GM18505 (cell line): ENCODE results near the gene STX11.

Experiments
- ATAC-seq: cut with Tn5 transposase; IDR thresholded peaks from one replicate; pipeline ENCODE4 v1.9.1; 2021; ENCODE audit not compliant: unreplicated experiment
- POLR2A ChIP-seq: IDR thresholded peaks from 4 replicates; pipeline ENCODE4 v1.6.1; 2011; ENCODE audit warnings: borderline replicate concordance; ENCODE audit not compliant: insufficient read depth, insufficient read length; ENCODE audit errors: extremely low read depth

The STX11 gene

GRCh38 chr6:144217797-144218196, 67.5 kb downstream of the STX11 start:
- no peak for ATAC-seq
- TF ChIP-seq POLR2A, result no peak

- no peak for ATAC-seq
- no peak for TF ChIP-seq POLR2A
These were observed 68.9 kb downstream of the STX11 start for GRCh38 chr6:144219056-144219685.

DNA sequence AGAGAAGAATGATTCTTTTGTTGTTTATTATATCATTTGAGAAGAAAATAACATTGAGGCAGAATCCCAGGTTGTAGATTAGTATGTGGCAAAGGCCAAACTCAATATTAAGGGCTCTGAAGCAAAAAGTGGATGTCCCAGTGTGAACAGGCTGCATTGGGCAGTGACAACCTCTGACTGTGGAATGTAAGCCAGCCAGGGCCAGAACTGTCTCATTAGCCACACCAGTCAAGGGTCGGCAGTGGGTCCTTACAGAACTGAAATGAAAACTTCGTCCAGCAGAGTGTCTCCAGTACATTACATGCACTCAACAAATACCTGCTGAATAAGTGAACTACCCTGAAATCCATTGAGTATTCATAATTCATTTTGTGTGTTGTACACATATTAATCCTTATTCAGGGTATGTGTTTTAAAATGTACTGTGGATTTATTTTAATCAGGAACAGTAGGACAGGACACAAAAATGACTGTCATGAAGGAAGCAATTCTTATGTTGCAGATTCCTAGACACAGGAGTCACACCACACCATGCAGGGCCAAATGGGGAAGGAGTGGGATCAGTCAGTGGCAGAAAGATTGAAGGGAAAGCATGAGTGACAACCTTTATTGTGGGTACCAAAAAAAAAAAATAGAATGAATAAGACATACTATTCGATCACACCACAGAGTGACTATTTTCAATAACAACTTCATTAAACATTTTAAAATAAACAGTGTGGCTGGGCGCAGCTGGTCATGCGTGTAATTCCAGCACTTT, 69.9 kb downstream of the STX11 start:
- ATAC-seq, result no peak
- TF ChIP-seq POLR2A, result no peak

DNA sequence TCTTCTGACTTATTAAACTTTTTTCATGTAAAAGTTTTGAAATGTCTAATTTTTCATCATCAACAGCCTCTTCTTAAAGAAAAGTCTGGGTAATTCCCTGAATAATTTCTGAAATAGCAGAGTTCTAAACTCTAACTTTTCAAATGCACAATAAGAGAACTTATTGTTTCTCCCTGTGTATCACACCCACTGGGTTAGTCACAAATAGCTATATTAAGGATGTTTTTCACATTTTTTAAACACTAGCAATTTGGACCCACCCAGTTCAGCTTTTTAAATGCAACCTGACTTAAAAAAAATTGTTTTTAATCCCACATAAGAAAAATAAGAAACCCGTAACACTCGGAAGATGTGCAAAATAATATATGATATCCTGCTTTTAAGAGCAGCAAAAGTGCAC, 73.4 kb downstream of the STX11 start:
- no peak for TF ChIP-seq POLR2A
- no peak for ATAC-seq

- no peak for TF ChIP-seq POLR2A
- ATAC-seq, result no peak
These were observed 81.4 kb downstream of the STX11 start for GRCh38 chr6:144231721-144232120.

GRCh38 chr6:144232176-144232831, 82.0 kb downstream of the STX11 start:
- no peak for TF ChIP-seq POLR2A
- ATAC-seq, result no peak

- no peak for TF ChIP-seq POLR2A
- ATAC-seq, result no peak
These were observed 82.5 kb downstream of the STX11 start for GRCh38 chr6:144232832-144233230.

DNA sequence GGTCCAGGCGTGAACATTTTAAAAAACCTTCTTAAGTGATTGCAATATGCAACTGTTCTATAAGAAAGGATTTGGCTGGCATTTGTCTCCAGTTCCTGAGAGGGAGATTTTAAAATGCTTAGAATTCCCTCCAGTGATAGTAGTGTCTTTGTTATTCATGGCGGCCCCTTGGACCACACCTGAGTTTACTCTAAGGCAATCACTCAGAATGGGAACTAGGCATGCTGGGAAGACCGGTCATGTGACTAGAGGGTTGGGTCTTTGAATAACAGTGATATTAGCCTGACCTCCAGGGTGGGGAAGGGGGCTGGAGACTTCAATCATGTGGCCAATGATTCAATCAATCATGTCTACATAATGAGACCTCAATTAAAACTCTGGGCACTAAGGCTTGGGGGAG, 84.1 kb downstream of the STX11 start:
- ATAC-seq, result no peak
- TF ChIP-seq POLR2A, result no peak

GRCh38 chr6:144234935-144235334, 84.6 kb downstream of the STX11 start:
- TF ChIP-seq POLR2A, result no peak
- ATAC-seq, result no peak
